Stimulated activated naive CD8-positive, alpha-beta T cell treated with anti-CD3 and anti-CD28 coated beads, Interleukin-15, amount 100 ng/mL, for 72 hours (primary cell): ENCODE measurements around the gene EDIL3.

Experiments used
- ATAC-seq: fragments of 150-1000 bp; cut with Tn5 transposase; 2 replicates; pipeline ENCODE4 v1.10.0; 2021; ENCODE audit warnings: mild to moderate bottlenecking, moderate library complexity
- DNase-seq, 2 donors: peaks; one replicate each; pipeline ENCODE4 v3.0.0; 2021 to 2022
- H3K27ac Mint-ChIP-seq, 2 donors: one replicate each; pipeline ENCODE4 v1.8.0; 2022; ENCODE audit warnings: mild to moderate bottlenecking in 2 of 2, mixed read lengths in 2 of 2, moderate library complexity in 2 of 2
- H3K27me3 Mint-ChIP-seq: one replicate; pipeline ENCODE4 v1.8.0; 2022; ENCODE audit warnings: mixed read lengths
- H3K4me1 Mint-ChIP-seq: one replicate; pipeline ENCODE4 v1.8.0; 2022; ENCODE audit warnings: mild to moderate bottlenecking, mixed read lengths
- H3K4me3 Mint-ChIP-seq, 2 donors: one replicate each; pipeline ENCODE4 v1.8.0; 2022; ENCODE audit warnings: mild to moderate bottlenecking in 2 of 2, mixed read lengths in 2 of 2, moderate library complexity in 1 of 2
- H3K9me3 Mint-ChIP-seq, 2 donors: one replicate each; pipeline ENCODE4 v1.8.0; 2022; ENCODE audit warnings: mixed read lengths in 2 of 2

Gene EDIL3

GRCh38 chr5:84265130-84265529 lies 119.5 kb downstream of the EDIL3 start:
- no peak overlapping the region for H3K4me3 Mint-ChIP-seq
- H3K4me1 Mint-ChIP-seq: no peaks in the 10 kb centered on the region
- DNase-seq (no peak), ATAC-seq (no peak)
- no peaks in the 10 kb centered on the region for H3K9me3 Mint-ChIP-seq
- no peak overlapping the region for H3K27ac Mint-ChIP-seq
- H3K27me3 Mint-ChIP-seq: no peaks in the 10 kb centered on the region

DNA sequence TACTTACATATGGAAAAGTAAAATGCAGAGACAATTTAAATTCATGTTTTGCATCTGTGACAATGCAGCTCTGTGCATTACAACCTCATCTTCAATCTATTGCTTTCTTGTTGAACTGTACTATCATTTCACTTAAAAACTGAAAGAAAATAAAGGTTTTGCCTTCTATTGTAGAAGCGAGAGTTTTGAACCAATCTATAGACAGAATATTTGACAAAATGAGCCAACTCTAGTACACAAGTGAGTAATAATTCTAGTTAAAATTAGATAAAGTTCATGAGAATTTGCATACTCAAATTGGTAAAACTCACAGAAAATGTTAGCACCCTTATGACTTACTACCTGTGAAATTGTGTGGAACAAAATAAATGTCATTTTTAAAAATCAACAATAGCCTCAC lies 123.7 kb downstream of the EDIL3 start:
- H3K4me3 Mint-ChIP-seq: no peak overlapping the region
- DNase-seq (no peak), ATAC-seq (no peak)
- H3K27ac Mint-ChIP-seq: no peak overlapping the region
- H3K9me3 Mint-ChIP-seq: peaks cover 0 to 4% of the 10 kb centered on the region in 2 donors
- H3K4me1 Mint-ChIP-seq: no peaks in the 10 kb centered on the region
- no peaks in the 10 kb centered on the region for H3K27me3 Mint-ChIP-seq

- Mint-ChIP-seq H3K27me3 (no peaks in the 10 kb centered on the region), H3K4me3 (no peak overlapping the region), H3K9me3 (peaks cover 0 to 4% of the 10 kb centered on the region in 2 donors), H3K27ac (no peak overlapping the region), H3K4me1 (no peaks in the 10 kb centered on the region)
- ATAC-seq (no peak), DNase-seq (no peak)
These were observed 124.5 kb downstream of the EDIL3 start for GRCh38 chr5:84260140-84260539.

DNA sequence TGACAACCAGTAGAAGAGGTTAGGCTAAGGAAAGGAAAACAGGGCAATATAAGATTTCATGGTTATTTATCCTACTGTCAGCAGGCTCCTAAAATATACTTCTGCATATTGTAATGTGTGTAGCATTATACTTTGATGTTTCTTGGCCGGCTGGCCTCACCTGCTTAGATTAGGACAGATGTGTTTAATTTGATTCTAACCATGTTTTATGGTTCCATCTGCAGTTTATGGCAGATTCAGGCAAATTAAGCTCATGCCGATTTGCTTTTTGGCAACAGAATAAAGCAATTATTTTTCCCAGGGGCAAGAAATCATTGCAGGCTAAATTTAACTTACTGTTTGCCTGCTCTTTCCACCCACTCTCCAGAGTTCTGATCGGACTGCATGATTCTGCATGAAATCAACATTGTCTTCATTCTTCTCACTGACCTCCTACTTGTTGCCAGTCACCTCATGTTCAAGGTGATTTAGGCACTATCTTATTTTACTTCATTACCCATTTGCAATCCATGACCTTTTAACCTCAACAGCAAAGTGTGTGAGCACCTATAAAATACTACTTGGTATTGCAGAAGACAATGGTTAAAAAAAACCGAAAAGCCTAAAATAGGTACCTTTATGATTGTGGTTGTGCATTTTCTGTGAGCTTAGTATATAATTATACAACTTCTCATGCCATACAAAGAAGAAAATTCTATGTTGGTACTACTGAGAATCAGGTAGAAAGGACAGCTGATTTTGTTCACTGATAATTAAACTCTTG lies 125.2 kb downstream of the EDIL3 start:
- DNase-seq: no peak
- ATAC-seq: no peak

GRCh38 chr5:84257061-84257460 lies 127.6 kb downstream of the EDIL3 start:
- Mint-ChIP-seq H3K4me3 (no peak overlapping the region), H3K9me3 (peaks cover 0 to 4% of the 10 kb centered on the region in 2 donors), H3K4me1 (no peaks in the 10 kb centered on the region), H3K27me3 (no peaks in the 10 kb centered on the region), H3K27ac (no peak overlapping the region)
- no peak for ATAC-seq
- DNase-seq: no peak

More for the DNA sequence above, 125.2 kb downstream of the EDIL3 start:
- Mint-ChIP-seq H3K27ac (no peak overlapping the region), H3K4me3 (no peak overlapping the region), H3K27me3 (no peaks in the 10 kb centered on the region), H3K9me3 (peaks cover 0 to 4% of the 10 kb centered on the region in 2 donors), H3K4me1 (no peaks in the 10 kb centered on the region)

- no peak overlapping the region for H3K4me3 Mint-ChIP-seq
- DNase-seq (no peak), ATAC-seq (no peak)
- no peak overlapping the region for H3K27ac Mint-ChIP-seq
- no peaks in the 10 kb centered on the region for H3K27me3 Mint-ChIP-seq
- H3K9me3 Mint-ChIP-seq: peaks cover 0 to 4% of the 10 kb centered on the region in 2 donors
- no peaks in the 10 kb centered on the region for H3K4me1 Mint-ChIP-seq
These were observed 129.4 kb downstream of the EDIL3 start for GRCh38 chr5:84255315-84255714.

GRCh38 chr5:84253946-84254345 lies 130.7 kb downstream of the EDIL3 start:
- ATAC-seq (no peak), DNase-seq (no peak)
- H3K4me3 Mint-ChIP-seq: no peak overlapping the region
- peaks cover 0 to 4% of the 10 kb centered on the region in 2 donors for H3K9me3 Mint-ChIP-seq
- no peaks in the 10 kb centered on the region for H3K4me1 Mint-ChIP-seq
- no peak overlapping the region for H3K27ac Mint-ChIP-seq
- no peaks in the 10 kb centered on the region for H3K27me3 Mint-ChIP-seq

- ATAC-seq: no peak
- H3K4me3 Mint-ChIP-seq: no peak overlapping the region
- no peaks in the 10 kb centered on the region for H3K9me3 Mint-ChIP-seq
- H3K27me3 Mint-ChIP-seq: no peaks in the 10 kb centered on the region
- H3K27ac Mint-ChIP-seq: no peak overlapping the region
- H3K4me1 Mint-ChIP-seq: no peaks in the 10 kb centered on the region
- no peak for DNase-seq
These were observed 133.2 kb downstream of the EDIL3 start for GRCh38 chr5:84251503-84251902.

- H3K9me3 Mint-ChIP-seq: no peaks in the 10 kb centered on the region
- no peak for ATAC-seq
- no peak overlapping the region for H3K4me3 Mint-ChIP-seq
- no peaks in the 10 kb centered on the region for H3K4me1 Mint-ChIP-seq
- no peaks in the 10 kb centered on the region for H3K27me3 Mint-ChIP-seq
- DNase-seq: no peak
- H3K27ac Mint-ChIP-seq: no peak overlapping the region
These were observed 134.6 kb downstream of the EDIL3 start for GRCh38 chr5:84249918-84250630.

DNA sequence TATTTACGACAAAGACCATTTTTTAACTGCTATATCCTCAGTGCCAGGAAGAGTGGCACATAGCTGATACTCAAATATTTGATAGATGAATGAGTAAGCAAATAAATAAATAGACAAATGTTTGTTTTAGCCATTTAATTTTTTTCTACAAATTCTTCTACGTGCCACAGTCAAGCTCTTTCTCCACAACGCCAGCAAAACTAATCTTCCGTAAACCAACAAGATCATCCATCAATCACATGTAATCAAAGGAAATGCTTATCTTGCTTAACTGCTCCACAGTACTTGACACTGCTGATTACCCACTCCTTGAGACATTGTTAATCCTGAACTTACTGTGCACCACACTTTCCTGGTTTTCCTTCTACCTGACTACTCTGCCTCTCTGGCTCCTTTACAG lies 136.7 kb downstream of the EDIL3 start:
- no peaks in the 10 kb centered on the region for H3K9me3 Mint-ChIP-seq
- no peaks in the 10 kb centered on the region for H3K27me3 Mint-ChIP-seq
- DNase-seq (no peak), ATAC-seq (no peak)
- H3K4me3 Mint-ChIP-seq: no peak overlapping the region
- H3K27ac Mint-ChIP-seq: no peak overlapping the region
- H3K4me1 Mint-ChIP-seq: no peaks in the 10 kb centered on the region

GRCh38 chr5:84242286-84242685 lies 142.4 kb downstream of the EDIL3 start:
- no peak for DNase-seq

DNA sequence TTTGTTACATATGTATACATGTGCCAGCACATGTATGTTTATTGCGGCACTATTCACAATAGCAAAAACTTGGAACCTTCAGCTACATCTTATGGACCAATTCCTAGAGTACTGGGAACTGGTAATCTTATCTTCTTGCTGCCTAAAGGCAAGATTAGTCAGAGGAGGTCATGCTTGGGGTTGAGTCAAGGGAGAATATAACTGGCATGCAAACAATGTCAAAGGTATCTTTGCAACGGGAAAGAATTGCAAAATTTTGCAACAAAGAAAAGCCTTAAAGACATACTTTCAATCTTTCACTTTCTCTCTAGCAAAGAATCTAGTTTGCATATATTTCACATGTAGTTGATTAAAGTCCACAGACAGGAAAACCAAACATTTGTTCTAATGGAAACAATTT lies 145.2 kb downstream of the EDIL3 start:
- H3K4me3 Mint-ChIP-seq: no peak overlapping the region
- DNase-seq (no peak), ATAC-seq (no peak)
- H3K4me1 Mint-ChIP-seq: no peaks in the 10 kb centered on the region
- no peak overlapping the region for H3K27ac Mint-ChIP-seq
- H3K9me3 Mint-ChIP-seq: no peaks in the 10 kb centered on the region
- H3K27me3 Mint-ChIP-seq: no peaks in the 10 kb centered on the region

More at GRCh38 chr5:84242286-84242685, 142.4 kb downstream of the EDIL3 start:
- ATAC-seq: no peak
- H3K4me3 Mint-ChIP-seq: no peak overlapping the region
- no peaks in the 10 kb centered on the region for H3K9me3 Mint-ChIP-seq
- H3K27ac Mint-ChIP-seq: no peak overlapping the region
- H3K4me1 Mint-ChIP-seq: no peaks in the 10 kb centered on the region
- H3K27me3 Mint-ChIP-seq: no peaks in the 10 kb centered on the region

DNA sequence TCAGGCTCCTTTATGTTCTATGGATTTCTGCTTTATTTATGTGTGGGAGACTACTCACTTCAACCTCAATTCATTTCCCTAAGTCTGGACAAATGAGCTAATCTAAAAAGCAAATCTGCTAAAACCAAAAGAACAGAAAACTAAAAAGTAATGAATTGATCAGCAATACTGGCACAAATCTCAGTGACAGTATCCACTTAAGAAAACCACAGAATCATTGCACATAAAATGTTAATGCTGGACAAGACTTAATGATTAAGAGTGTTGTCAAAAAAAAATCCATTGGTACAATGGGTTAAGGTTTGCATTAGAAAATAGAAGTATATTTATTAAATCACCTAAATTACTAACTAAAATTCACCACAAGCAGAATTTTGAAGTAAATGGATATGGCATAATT lies 147.6 kb downstream of the EDIL3 start:
- Mint-ChIP-seq H3K27ac (no peak overlapping the region), H3K9me3 (no peaks in the 10 kb centered on the region), H3K4me3 (no peak overlapping the region), H3K27me3 (no peaks in the 10 kb centered on the region), H3K4me1 (no peaks in the 10 kb centered on the region)
- ATAC-seq: no peak
- no peak for DNase-seq

- no peak for DNase-seq
- Mint-ChIP-seq H3K4me1 (no peaks in the 10 kb centered on the region), H3K27me3 (no peaks in the 10 kb centered on the region), H3K27ac (no peak overlapping the region), H3K4me3 (no peak overlapping the region), H3K9me3 (no peaks in the 10 kb centered on the region)
- no peak for ATAC-seq
These were observed 153.2 kb downstream of the EDIL3 start for GRCh38 chr5:84231433-84231832.

DNA sequence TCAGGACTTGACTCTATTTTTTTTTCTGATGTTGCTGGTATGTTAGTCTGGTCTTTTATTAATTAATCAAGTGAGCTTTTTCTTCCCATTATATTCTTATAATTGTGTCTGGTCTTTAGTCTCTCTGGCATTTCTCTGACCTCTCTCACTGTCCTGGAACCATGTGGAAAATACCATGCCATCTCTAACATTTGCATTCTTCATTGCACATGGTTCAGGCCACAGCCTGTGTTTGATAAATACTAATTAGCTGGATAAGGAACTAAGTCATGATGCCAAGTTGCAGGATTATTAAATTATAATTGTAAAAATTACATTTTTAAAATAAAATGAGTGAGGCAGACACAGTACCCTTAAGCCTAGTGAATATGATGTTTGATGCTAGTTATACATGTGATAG lies 155.6 kb downstream of the EDIL3 start:
- no peaks in the 10 kb centered on the region for H3K27me3 Mint-ChIP-seq
- no peak overlapping the region for H3K4me3 Mint-ChIP-seq
- DNase-seq (no peak), ATAC-seq (no peak)
- H3K4me1 Mint-ChIP-seq: no peaks in the 10 kb centered on the region
- no peak overlapping the region for H3K27ac Mint-ChIP-seq
- no peaks in the 10 kb centered on the region for H3K9me3 Mint-ChIP-seq

- Mint-ChIP-seq H3K4me3 (no peak overlapping the region), H3K4me1 (no peaks in the 10 kb centered on the region), H3K27me3 (no peaks in the 10 kb centered on the region), H3K9me3 (no peaks in the 10 kb centered on the region), H3K27ac (no peak overlapping the region)
- ATAC-seq (no peak), DNase-seq (no peak)
These were observed 156.4 kb downstream of the EDIL3 start for GRCh38 chr5:84228266-84228665.
